ENCODE data around the gene MRPL48.
"Not testable (repeated sequence)": the region's sequence is repeated elsewhere in the genome, so short reads cannot be mapped to it uniquely, and the experiment has no call there.

Gene MRPL48

DNA sequence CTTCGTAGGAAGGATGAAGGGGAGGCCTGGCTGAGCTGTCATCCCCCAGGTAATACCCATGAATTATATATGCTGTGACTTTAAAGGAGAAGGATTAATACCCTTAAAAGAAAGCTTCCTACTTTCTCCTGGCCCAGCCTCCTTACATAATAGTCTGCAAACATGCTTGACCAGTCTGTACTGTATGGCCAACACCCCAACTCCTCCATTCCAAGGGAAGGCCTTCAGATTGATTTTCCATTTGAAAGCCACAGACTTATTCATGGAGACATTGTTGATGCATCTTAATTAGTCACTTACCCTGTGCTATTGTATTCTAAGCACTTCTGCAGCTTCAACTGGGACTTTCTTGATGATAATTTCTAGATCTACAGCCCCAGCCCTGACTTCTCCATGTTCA is 91.1 kb downstream of the MRPL48 start:
- no peak overlapping the region for H3K4me3 ChIP-seq (ENCODE audit: insufficient read depth, low read length, poor library complexity, severe bottlenecking)
- H3K9ac ChIP-seq (ENCODE audit: low read length) = no peak overlapping the region
- no peak overlapping the region for H3K27ac ChIP-seq (ENCODE audit: low read depth, low read length)
- no peak overlapping the region for H2AFZ ChIP-seq (ENCODE audit: low read depth, low read length, severe bottlenecking)
- no peaks in the 10 kb centered on the region for H4K20me1 ChIP-seq (ENCODE audit: low read depth, low read length)
- H3K9me3 ChIP-seq (ENCODE audit: insufficient read depth, low read length) = no peaks in the 10 kb centered on the region
- H3K9me2 ChIP-seq (replicated peaks; ENCODE audit: insufficient read depth, low read length) = no peaks in the 10 kb centered on the region
- TF ChIP-seq EZH2phosphoT487 (conservative IDR thresholded peaks at IDR 0.05; ENCODE audit: low read length) (no peak), CTCF (IDR thresholded peaks at IDR 0.05; ENCODE audit: insufficient read depth, low read length, poor library complexity, severe bottlenecking) (no peak)
- no peaks in the 10 kb centered on the region for H3K36me3 ChIP-seq (ENCODE audit: low read length)
- H3K79me2 ChIP-seq (ENCODE audit: insufficient read depth, low read length) = peaks cover 37% of the 10 kb centered on the region
- no peaks in the 10 kb centered on the region for H3K27me3 ChIP-seq (ENCODE audit: low read length)
- H3F3A ChIP-seq (ENCODE audit: insufficient read depth) = peaks cover 4% of the 10 kb centered on the region; the same call in 1 of the 2 replicates
- H3K4me2 ChIP-seq (ENCODE audit: low read depth, low read length, poor library complexity, severe bottlenecking) = peak overlapping the region; percentile 71

DNA sequence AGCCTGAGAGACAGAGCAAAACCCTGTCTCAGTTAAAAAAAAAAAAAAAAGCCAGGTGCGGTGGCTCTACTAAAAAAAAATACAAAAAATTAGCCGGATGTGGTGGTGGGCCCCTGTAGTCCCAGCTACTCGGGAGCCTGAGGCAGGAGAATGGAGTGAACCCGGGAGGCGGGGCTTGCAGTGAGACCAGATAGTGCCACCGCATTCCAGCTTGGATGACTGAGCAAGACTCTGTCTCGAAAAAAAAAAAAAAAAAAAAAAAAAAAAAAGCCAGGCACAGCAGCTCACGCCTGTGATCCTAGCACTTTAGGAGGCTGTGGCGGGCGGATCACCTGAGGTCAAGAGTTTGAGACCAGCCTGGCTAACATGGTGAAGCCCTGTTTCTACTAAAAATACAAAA is 92.8 kb downstream of the MRPL48 start:
- not testable (repeated sequence) for H3K9me2 ChIP-seq (replicated peaks; ENCODE audit: insufficient read depth, low read length); H3K9me3 ChIP-seq (ENCODE audit: insufficient read depth, low read length); H3K4me2 ChIP-seq (ENCODE audit: low read depth, low read length, poor library complexity, severe bottlenecking); H4K20me1 ChIP-seq (ENCODE audit: low read depth, low read length); H3K9ac ChIP-seq (ENCODE audit: low read length); H3F3A ChIP-seq (ENCODE audit: insufficient read depth); H3K27me3 ChIP-seq (ENCODE audit: low read length); H3K36me3 ChIP-seq (ENCODE audit: low read length); H3K4me3 ChIP-seq (ENCODE audit: insufficient read depth, low read length, poor library complexity, severe bottlenecking); H2AFZ ChIP-seq (ENCODE audit: low read depth, low read length, severe bottlenecking); H3K27ac ChIP-seq (ENCODE audit: low read depth, low read length)
- H3K79me2 ChIP-seq (ENCODE audit: insufficient read depth, low read length) = peaks cover 22% of the 10 kb centered on the region

DNA sequence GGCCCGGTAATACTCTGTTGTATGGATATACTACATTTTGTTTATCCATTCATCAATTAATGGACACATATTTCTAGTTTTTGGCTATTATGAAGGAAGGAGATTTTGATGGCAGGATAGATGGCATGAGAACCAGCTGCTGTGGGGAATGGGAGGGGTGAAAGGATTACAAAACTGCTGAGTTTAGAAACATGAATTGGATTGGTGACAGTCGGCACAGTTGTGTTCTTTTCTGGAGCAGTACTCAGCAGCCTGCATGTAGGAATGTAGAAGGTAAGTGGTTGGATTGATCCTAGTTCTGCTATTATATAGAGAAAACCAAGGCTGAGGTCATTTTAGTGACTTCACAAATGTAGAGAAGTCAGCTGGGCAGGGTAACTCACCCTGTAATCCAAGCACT is 96.2 kb downstream of the MRPL48 start:
- H3K79me2 ChIP-seq (ENCODE audit: insufficient read depth, low read length) = no peaks in the 10 kb centered on the region
- no peak overlapping the region for H3K4me3 ChIP-seq (ENCODE audit: insufficient read depth, low read length, poor library complexity, severe bottlenecking)
- H3K9me3 ChIP-seq (ENCODE audit: insufficient read depth, low read length) = no peaks in the 10 kb centered on the region
- 0 out of 2 replicates have a peak, but pooled peaks cover 4% of the 10 kb centered on the region for H3K36me3 ChIP-seq (ENCODE audit: low read length)
- H4K20me1 ChIP-seq (ENCODE audit: low read depth, low read length) = no peaks in the 10 kb centered on the region
- H3K9me2 ChIP-seq (replicated peaks; ENCODE audit: insufficient read depth, low read length) = no peaks in the 10 kb centered on the region
- no peak overlapping the region for H2AFZ ChIP-seq (ENCODE audit: low read depth, low read length, severe bottlenecking)
- H3F3A ChIP-seq (ENCODE audit: insufficient read depth) = no peaks in the 10 kb centered on the region; the same call in 1 of the 2 replicates
- H3K4me2 ChIP-seq (ENCODE audit: low read depth, low read length, poor library complexity, severe bottlenecking) = no peak overlapping the region
- H3K27ac ChIP-seq (ENCODE audit: low read depth, low read length) = no peak overlapping the region
- TF ChIP-seq EZH2phosphoT487 (conservative IDR thresholded peaks at IDR 0.05; ENCODE audit: low read length) (no peak), CTCF (IDR thresholded peaks at IDR 0.05; ENCODE audit: insufficient read depth, low read length, poor library complexity, severe bottlenecking) (no peak)
- no peak overlapping the region for H3K9ac ChIP-seq (ENCODE audit: low read length)
- H3K27me3 ChIP-seq (ENCODE audit: low read length) = no peaks in the 10 kb centered on the region

GRCh38 chr11:73888244-73888643 is 100.6 kb downstream of the MRPL48 start:
- Histone ChIP-seq H3K36me3 (ENCODE audit: low read length) (0 out of 2 replicates have a peak, but pooled peaks cover 14% of the 10 kb centered on the region), H3K27ac (ENCODE audit: low read depth, low read length) (no peak overlapping the region), H4K20me1 (ENCODE audit: low read depth, low read length) (no peaks in the 10 kb centered on the region), H3K4me3 (ENCODE audit: insufficient read depth, low read length, poor library complexity, severe bottlenecking) (no peak overlapping the region), H3F3A (ENCODE audit: insufficient read depth) (no peaks in the 10 kb centered on the region; the same call in 1 of the 2 replicates), H3K9ac (ENCODE audit: low read length) (no peak overlapping the region), H3K9me2 (replicated peaks; ENCODE audit: insufficient read depth, low read length) (no peaks in the 10 kb centered on the region), H3K9me3 (ENCODE audit: insufficient read depth, low read length) (no peaks in the 10 kb centered on the region), H3K27me3 (ENCODE audit: low read length) (no peaks in the 10 kb centered on the region), H2AFZ (ENCODE audit: low read depth, low read length, severe bottlenecking) (no peak overlapping the region), H3K4me2 (ENCODE audit: low read depth, low read length, poor library complexity, severe bottlenecking) (no peak overlapping the region), H3K79me2 (ENCODE audit: insufficient read depth, low read length) (no peaks in the 10 kb centered on the region)
- TF ChIP-seq CTCF (IDR thresholded peaks at IDR 0.05; ENCODE audit: insufficient read depth, low read length, poor library complexity, severe bottlenecking) (no peak), EZH2phosphoT487 (conservative IDR thresholded peaks at IDR 0.05; ENCODE audit: low read length) (no peak)
